Activated CD8-positive, alpha-beta memory T cell treated with anti-CD3 and anti-CD28 coated beads, Interleukin-2, amount 50 U/mL, for 24 hours (primary cell): Measurements from ENCODE around the gene LRRC28.

Experiments used
- DNase-seq: peaks from one replicate; pipeline ENCODE4 v3.0.0-alpha.2; 2020; ENCODE audit errors: extremely low read depth

LRRC28 gene

DNA sequence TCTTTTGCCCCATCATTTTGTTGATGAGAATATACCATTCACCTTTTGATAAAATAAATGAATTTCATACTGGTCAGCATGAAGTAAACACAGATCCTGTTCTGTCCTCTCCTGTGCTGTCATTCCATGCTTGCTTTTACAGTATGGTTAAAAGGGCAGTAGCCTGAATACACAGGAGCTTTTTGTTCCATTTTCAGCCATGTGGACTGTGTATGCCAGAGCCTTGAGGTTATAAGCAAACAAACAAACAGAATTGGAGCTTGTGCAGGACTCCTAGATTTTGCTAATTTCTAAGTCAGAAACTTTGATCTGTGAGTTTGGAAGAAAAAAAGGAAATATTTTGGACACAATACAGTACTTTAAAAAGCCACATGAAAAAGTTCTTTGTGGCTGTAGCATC lies 91.9 kb downstream of the LRRC28 start:
- no peak for DNase-seq

DNA sequence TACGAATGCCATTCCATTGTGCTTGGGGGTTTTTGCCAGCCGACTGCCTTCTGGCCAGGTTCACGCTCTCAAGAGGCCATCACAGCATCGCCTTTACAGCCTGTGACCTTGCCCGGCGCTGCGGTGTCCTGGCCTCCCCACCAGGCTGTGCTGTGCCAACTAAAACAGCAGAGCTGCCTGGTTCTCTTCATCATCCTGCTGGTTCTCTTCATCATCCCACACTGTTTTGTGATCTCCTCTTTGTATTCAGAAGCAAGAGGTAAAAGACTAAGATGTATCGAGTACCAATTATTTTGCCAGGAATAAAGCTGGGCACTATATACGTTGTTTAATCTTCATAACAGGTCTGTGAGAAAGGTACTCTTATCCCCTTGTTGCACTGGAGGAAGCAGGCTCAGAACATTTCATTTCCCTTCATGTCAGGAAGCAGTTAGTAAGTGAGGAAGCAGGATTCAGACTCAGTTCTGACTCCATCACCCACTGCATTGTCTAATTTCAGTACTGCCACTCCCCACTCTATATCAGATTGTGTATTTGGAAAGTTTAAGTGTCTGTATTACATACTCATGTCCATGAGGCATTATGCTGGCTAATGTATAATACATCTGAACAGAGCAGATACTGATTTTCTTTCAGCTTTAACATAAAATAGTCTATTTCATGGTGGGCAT lies 92.7 kb downstream of the LRRC28 start:
- peak; percentile 3 for DNase-seq

DNA sequence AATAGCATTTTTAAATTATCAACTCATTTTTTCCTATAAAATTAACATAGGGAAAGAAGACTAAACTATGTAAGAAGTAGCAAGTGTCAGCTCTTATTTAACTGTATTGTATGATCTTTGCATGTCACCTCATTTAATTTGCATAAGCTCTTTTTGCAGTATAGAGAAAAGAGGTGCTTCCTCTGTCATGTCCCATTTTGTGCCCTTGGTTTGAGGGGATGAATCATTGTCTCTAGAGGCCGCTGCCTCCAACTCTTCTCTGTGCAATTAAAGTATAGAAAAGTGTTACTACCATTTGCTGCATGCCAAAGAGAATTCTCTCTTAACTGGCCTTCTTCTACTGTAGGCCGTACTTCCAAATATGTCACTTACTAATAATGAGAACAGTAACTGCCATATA lies 93.4 kb downstream of the LRRC28 start:
- DNase-seq = no peak

DNA sequence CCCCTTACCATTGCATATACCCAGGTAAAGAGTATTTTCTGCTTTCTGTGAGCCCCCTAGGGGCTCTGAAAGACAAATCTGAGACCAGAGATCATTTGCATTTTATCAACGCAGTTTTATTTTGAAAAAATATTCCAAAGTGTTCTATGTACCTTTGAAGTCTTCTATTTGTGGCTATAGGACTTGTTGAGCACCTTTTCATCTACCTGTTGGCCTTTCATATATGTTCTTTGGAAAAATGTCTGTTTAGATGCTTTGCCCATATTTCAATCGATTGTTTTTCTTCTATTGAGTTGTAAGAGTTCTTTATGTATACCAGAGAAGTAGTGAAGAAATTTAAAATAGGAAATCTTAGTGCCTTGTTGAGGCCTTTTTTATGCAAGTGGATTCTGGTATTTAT lies 94.0 kb downstream of the LRRC28 start:
- no peak for DNase-seq

DNA sequence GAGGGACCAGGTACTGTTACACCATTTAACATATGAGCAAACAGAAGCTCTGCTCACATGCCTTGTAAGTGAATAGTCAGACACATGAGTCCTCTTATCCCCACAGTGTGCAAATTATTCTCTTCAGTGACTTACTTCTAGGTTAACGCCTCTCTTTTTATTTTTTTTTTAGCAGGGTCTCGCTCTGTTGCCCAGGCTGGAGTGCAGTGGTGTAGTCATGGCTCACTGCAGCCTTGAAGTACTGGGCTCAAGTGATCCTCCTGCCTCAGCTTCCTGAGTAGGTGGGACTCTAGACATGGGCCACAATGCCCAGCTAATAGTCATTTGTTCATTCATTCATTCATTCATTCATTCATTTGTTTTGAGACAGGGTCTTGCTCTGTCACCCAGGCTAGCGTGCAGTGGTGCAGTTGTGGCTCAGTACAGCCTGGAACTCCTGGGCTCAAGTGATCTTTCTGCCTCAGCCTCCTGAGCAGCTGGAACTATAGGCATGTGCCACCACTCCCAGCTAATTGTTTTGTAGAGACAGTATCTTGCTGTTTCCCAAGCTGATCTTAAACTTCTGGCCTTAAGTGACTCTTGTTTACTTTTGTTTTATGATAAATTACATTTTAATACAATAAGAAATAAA lies 94.7 kb downstream of the LRRC28 start:
- DNase-seq = no peak

DNA sequence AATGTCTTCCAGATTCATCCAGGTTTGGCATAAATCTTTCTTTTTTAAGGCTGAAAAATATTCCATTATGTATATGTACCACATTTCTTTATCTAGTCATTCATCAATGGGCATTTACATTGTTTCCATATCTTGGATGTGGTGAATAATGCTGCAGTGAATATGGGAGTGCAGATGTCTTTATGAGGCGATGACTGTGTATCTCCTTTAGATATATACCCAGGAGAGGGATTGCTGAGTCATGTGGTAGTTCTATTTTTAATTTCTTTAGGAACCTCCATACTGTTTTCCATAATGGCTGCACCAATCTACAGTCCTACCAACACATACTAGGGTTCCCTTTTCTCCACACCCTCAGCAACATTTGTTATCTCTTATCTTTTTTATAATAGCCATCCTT lies 96.3 kb downstream of the LRRC28 start:
- no peak for DNase-seq

DNA sequence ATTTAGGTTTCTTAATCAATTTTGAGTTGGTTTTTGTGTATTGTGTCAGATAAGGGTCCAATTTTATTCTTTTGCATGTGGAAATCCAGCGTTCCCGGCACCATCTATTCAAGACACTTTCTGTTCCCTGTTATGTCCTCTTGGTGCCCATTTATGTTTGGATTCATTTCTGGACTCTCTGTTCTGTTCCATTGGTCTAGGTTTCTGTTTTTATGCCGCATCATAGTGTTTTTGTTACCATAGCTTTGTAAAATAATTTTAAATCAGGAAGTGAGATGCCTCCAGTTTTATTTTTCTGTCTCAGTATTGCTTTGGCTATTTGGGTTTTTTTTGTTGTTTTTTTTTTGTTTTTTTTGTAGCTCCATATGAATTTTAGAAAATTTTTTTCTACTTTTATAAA lies 97.1 kb downstream of the LRRC28 start:
- DNase-seq = no peak

DNA sequence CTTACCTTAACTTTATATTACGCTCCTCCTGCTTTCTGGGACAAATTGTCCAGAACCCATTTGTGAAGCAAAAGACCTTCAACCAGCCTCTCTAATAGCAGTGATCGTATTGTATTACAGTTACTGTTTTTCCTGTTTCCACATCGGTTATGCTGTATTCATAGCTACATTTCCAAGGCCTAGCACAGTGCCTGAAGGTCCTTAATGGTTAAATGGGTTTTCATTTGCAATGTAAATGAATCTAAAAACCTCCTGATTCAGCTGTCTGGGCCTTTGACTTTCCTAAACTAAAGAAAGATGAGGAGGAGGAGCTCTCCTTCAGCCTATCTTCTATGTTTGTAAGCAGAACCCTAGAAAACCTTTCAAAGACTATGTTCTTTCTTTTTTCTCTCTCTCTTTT lies 99.1 kb downstream of the LRRC28 start:
- DNase-seq = no peak

DNA sequence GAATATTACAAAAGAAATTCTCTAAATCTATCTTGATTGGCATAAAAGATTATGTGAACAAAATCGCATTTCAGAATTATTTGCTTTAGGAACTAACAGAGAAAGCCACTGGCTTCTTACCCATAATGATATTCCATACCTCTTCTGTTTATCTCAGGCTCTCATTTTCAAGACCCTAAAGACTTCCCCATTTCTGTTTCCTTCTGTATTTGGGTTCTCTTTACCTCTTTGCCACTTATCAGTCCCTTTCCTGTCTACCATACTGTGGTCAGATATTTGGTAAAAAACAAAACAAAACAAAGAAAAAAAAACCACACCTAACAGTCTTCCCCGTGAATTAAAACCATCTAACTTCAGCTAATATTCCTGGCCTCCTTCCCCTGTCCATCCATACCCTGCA lies 108.5 kb downstream of the LRRC28 start:
- DNase-seq = no peak

DNA sequence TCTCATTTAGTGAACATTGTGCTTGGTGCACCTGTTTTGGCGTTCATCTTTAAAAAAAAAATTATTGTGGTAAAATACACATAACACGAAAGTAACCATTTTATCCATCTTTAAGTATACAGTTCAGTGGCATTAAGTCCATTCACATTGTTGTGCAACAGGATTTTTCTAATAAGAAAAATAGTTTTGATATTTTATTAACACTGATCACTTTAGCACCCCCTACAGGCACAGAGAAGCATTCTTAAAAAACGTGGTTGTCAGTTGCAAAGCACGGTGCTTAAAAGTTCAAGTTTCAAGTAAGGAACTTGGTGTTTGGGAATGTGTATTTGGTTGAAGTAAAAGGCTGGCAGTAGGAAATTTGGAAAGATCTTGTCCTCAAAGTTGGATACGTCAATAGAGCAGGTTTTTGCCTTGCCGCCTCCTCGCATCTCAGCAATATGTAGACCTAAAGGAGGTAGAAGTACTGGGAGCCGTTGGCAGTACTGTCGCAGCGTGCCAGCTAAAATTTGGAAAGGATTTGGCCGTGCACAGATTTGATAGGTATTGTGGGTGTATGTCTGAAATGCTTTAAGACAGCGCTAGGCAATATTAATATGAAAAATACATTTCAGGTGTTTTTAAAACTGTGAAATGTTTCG lies 110.4 kb downstream of the LRRC28 start:
- no peak for DNase-seq

DNA sequence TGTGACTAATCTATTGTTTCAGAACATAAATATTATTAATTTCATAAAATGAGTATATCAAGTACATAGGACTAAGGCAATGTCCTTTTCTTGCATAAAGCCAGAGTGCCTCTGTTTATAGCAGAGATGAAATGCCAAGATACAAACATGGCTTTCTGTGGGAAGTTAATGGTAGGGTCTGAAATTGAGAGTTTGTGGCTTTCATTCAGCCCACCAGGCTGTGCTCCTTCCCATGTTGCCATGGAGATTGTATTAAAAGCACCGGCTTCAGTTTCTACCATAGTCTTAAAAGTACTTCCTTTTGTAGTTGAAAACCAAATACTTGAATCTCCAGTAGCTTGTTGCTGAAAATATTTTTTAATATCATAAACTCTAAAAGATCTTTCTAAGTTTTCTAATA lies 114.0 kb downstream of the LRRC28 start:
- no peak for DNase-seq

DNA sequence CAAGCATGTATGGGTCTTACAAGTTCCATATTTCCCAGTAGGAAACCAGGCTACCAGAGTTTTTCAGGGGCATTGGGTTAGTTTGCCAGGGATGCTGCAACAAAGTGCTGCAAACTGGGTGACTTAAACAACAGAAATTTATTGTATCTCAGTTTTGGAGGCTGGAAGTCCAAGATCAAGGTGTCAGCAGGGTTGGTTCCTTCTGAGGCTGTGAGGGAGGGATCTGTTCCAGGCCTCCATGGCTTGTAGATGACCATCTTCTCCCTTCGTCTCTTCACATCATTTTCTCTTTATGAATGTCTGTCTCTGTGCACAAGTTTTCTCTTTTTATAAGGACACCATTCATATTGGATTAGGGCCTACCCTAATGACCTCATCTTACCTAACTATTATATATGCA lies 114.7 kb downstream of the LRRC28 start:
- no peak for DNase-seq

DNA sequence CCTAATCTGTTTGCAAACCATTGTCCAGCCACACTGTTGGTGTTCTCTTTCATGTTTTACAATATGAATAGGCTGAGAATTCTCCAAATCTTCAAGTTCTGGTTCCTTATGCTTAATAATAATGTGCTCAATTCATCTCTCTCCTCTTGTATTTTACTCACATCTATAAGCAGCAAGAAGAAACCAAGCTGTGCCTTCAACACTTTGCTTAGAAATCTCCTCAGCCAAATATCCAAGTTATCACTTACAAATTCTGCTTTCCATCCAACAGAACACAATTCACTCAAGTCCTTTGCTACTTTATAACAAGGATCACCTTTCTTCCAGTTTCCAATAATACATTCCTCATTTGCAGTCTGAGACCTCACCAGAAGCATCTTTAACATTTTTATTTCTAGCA lies 117.5 kb downstream of the LRRC28 start:
- DNase-seq = no peak

DNA sequence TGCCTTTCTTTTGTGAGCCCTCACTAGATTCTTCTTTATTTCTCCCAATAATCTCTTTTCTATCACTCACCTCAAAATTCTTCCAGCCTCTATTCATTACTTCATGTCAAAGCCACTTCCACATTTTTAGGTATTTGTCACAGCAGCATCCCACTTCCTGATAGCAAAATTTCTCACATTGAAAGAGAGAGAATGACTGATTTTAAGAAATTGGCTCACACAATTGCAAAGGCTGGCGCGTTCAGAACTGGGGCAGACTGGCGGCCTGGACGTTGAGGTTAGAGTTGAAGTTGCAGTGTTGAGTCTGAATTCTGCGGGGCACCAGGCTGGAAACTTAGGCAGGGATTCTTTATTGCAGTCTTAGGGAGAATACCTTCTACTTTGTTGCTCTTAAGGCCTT lies 117.9 kb downstream of the LRRC28 start:
- no peak for DNase-seq

DNA sequence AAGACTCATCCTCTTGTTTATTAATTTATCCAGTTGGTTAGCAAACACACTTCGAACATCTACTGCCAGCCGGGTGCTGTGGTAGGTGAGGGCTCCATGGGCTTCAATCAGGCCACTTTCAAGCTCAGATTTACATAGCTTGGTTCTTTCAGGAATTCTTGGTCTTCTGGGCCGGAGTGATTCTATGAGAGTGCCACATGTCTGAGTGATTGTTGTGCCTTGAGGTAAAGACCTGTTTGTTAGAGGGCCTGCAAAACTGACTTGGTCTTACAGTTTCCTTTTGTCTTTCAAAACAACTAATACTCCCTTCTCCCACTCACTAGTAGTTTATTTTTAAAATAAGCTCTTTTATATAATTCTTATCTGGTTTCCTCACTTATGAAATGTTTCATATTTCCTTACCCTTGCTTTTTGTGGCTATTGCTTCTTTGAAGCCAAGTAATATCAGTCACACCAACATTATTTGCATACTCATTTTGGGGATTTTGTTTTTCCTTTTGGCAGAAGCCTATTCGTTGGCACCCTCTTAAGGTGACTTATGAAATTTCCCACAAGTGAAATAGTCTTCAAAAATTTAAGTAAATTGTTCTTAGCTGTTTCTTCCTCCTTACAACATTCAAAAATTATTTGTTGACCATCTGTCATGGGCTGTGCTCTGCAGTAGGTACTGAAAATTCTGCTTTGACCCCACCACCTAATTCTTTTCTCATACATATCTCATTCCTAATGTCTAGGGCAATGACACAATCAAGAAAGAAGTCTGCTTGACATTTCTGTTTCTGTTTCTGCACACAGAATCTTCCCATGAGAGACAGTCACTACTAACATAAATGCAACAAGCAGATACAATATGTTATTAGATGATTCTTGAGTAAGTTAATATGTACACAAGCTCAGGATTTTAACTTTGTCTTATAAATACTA lies 120.2 kb downstream of the LRRC28 start:
- DNase-seq = no peak

DNA sequence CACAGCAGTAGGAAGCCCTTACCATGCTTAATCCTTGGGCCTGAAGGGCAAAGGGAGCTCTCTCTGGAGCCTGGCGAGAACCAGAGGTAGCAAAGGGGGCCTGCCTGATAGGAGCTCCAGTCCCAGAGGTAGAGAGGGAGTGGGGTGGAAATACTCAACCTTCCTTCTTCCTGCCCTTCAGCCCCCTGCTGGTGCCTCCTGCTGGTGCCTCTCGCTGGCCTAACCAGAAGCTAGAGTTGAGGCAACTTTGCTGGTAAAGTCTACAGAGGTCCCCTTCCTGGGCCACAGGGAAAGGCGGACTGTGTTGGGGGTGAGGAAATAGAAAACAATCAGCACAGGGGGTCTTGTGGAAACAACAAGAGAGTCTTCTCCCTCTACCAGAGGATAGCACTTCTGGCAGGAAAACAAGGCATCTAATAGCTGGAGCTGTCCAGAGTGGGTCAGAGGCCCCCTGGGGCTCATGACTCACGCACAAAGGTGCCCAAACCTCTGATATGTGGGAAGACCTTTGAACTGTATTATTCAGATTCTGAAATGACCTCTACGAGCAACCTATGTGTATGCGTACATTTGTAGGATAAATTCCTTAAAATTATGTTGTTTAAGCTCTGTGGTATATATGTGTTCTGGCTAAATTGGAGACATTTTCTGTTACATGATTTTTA lies 133.9 kb downstream of the LRRC28 start:
- no peak for DNase-seq

DNA sequence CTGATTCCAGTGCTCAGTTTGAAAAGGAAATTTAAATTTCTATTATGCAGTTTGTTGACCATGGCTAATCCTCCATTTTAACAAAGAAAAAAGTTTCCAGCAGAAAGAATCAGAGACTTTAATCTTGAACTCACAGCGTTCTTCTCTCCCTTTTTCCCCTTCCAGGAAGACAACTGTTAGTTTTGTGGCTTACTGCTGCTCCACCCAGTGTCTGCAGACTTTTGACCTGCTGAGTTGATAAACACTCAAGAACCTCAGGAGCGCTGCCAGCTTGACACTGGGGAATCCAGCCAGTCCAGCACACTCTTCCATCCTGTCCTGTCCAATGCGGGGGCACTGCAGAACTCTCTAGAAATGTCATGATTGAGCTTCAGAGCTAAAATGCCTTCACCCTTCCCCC lies 134.6 kb downstream of the LRRC28 start:
- no peak for DNase-seq

DNA sequence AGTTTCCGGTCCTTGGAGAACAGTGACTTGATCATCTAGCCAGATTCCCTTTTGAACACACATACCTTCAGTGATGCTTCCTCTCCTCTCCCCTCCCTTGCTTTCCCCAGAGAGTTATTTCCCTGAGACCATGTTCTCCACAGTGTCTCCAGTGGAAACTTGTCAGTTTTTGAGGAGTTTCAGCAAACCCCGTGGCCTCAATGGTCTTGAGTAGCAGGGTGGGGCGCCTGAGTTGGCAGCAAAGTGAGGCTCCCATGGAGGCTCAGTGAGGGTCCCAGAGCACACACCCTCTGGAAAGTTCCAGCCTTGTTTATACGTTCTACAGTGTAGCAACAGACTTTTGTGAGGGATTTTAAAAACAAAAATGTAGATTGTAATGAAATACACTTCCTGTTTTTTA lies 135.1 kb downstream of the LRRC28 start:
- DNase-seq = no peak

DNA sequence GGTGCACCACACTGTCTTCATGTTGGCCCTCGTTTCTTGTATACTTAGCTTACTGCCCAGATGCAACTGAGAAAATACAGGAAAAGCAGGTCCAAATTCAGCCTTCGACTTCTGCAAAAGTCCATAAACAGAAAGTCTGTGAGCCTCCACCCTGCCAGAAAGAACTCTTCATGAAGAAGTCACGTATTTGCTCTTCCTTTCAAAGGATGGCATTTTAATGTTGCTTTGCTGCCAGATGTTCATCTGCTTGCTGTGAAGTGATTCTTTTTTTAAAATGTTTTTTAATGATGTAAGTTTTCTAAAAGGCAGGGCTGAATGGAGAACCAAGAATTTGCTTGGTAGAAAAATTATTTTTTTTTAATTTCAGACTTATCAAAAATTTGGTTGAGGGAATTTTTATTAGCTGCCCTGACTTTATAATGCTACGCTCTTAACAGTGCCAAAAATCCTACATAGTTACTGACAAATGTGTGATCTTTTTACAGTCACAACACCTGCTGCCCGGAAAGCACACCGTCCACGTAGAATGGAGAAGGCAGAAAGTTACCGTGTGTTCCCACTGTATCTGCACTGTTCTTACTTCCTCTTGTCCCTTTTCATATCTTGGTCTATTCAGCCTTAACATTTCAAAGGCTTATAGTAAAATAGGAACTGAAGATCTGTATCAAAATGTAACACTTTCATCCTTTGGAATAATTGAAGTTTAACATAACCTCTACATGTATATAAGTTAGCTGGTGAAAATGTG lies 136.3 kb downstream of the LRRC28 start:
- DNase-seq = no peak

DNA sequence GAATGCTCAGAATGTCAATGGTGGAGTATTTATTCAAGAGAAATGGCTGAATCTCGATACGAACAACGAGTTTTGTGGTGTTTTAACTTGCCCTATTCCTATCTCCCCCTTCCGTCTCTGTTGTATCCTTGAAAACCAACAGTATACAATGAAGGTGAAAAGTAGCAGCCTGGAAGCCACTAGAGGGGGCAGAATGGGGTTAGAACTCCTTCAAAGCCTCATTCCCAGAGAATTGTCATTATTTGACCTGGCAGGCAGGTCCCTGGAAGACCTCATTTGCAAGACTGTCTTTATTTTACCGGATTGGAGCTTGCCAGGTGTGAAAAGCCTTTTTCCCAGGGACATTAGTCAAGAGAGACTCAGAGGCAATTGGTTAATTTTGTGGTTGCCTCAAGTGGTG lies 139.4 kb downstream of the LRRC28 start:
- no peak for DNase-seq

DNA sequence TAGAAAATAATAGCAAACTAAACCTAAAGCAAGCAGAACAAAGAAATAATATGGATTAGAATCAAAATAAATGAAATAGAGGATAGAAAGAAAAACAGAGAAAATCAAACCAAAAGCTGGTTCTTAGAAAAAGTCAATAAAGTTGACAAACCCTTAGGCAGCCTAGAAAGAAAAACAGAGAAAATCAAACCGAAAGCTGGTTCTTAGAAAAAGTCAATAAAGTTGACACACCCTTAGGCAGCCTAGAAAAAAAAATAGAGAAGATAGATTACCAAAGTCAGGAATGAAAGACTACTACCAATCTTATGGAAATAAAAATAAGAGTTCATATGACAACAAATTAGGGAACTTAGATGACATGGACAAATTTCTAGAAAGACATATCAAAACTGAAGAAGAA lies 142.4 kb downstream of the LRRC28 start:
- DNase-seq = no peak
